IPS-15b (cell line): ENCODE data around the gene PLN.

Source experiments
- H3K27me3 ChIP-seq: one replicate; pipeline ENCODE4 v1.6.1; 2013; ENCODE audit warnings: low read length; ENCODE audit not compliant: control insufficient read depth, insufficient read depth
- H3K36me3 ChIP-seq: one replicate; pipeline ENCODE4 v1.6.1; 2013; ENCODE audit warnings: low read length; ENCODE audit not compliant: control insufficient read depth, insufficient read depth
- H3K4me1 ChIP-seq: one replicate; pipeline ENCODE4 v1.6.1; 2013; ENCODE audit warnings: mild to moderate bottlenecking, low read length; ENCODE audit not compliant: control insufficient read depth, insufficient read depth
- H3K4me3 ChIP-seq: one replicate; pipeline ENCODE4 v1.5.1; 2013; ENCODE audit warnings: low read depth, low read length
- H3K9ac ChIP-seq: one replicate; pipeline ENCODE4 v1.6.1; 2013; ENCODE audit warnings: low read depth, mild to moderate bottlenecking, low read length
- H3K9me3 ChIP-seq: one replicate; pipeline ENCODE4 v1.6.1; 2013; ENCODE audit warnings: mild to moderate bottlenecking, low read length; ENCODE audit not compliant: control insufficient read depth, insufficient read depth

The PLN gene

DNA sequence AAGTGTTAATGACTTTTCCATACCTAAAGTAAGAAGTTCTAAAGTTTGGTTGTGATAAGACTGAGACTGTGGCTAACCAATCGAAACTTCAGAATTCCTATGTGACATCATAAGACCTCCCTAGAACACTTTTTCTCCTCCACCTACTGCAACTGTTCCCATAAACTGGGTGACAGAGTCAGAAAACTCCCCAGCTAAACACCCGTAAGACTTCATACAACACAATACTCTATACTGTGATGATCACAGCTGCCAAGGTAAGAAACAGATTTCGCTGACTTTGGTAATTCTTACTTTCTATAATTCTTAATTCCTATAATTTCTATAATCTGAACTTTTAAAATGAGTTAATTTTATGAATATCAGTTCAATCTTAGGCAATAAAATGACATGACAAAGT is at the start of gene PLN:
Gene PLN, plus strand, starts transcription at position 161 of the 400 bp plus-strand sequence. CDS start 10,626 bp downstream, outside the sequence.
- H3K36me3 ChIP-seq: no peaks in the 10 kb centered on the region
- no peak within 1 kb of the TSS for H3K9ac ChIP-seq
- H3K9me3 ChIP-seq: no peaks in the 10 kb centered on the region
- no peaks in the 10 kb centered on the region for H3K4me1 ChIP-seq
- H3K4me3 ChIP-seq: no peak within 1 kb of the TSS
- H3K27me3 ChIP-seq: no peaks in the 10 kb centered on the region

DNA sequence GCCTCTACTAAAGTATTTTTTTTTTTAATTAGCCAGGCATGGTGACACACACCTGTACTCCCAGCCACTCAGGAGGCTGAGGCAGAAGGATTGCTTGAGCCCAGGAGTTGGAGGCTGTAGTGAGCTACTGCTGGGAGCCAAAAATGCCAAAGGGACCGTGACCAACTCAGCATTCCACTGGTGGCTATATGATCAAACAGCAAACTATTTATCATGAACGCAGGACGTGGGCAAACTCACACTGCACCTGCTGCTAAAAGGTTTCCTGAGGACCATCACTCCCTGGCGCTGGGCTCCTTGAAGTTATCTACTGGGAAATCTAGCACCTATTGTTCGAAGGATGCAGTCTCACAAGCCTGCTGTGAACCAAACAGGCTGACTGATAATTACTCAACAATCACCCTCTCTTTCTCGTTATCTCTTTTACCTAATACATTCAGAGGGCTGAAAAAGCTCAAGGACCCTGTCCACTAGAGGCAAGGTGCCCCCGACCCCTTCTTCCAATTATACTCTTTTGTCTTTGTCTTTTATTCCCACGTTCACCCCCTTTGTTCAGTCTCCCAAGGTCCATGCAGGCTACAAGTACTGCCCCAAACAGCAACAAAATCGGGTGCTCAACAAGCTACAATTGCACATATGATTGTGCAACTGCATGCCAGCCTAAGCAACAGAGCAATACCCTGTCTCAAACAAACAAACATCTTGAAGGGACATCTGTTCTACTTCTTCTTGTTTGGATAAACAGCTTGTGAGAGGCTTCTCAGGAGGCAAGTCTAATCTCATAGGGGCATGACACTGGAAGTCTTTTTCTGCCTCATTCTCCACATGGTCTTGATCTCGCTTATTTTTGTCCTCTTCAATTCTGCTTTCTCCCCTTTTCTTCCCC is 47.7 kb upstream of the PLN start:
- Histone ChIP-seq H3K27me3 (no peaks in the 10 kb centered on the region), H3K36me3 (no peaks in the 10 kb centered on the region), H3K4me1 (no peaks in the 10 kb centered on the region), H3K9ac (no peak overlapping the region), H3K9me3 (no peaks in the 10 kb centered on the region), H3K4me3 (no peak overlapping the region)

DNA sequence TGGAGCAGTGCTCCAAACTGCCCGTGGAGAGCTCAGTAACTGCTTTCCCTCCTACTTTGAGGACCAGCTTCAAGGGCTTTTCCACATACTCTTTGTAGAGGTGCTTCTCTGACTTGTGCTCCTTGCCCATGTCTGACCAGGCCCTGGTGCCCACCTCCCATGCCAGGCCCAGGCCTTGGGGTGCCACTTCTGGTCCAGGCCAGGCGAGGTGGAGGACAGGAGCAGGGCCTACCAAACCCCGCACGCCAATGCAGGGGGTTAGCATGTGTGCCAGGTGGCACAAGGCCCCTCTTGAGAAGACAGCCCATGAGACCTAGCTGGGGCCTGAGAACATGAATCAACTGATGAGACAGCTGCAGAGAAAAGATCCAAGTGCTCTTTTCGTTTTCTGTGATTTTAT is 47.0 kb upstream of the PLN start:
- no peaks in the 10 kb centered on the region for H3K36me3 ChIP-seq
- H3K9ac ChIP-seq: no peak overlapping the region
- no peaks in the 10 kb centered on the region for H3K27me3 ChIP-seq
- H3K4me1 ChIP-seq: no peaks in the 10 kb centered on the region
- no peak overlapping the region for H3K4me3 ChIP-seq
- H3K9me3 ChIP-seq: no peaks in the 10 kb centered on the region

DNA sequence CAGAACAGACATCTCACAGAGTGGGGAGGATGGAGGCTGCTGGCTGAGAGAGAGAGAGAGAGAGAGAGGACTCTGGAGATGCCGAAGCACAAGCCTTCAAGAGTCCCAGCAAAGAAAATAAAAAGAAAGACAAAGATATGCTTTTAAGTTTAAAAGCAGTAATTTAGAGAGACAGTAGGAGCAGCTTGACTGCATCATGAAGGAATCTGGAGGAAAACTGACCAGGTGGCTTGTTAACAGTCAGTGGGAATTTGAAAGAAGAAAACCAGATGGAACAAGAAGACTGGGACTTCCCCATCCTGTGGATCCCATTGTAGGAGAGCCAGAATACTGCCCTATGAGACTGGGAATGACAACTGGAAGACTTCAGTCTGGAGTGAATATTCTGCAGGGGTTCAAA is 46.3 kb upstream of the PLN start:
- Histone ChIP-seq H3K4me3 (no peak overlapping the region), H3K4me1 (no peaks in the 10 kb centered on the region), H3K27me3 (no peaks in the 10 kb centered on the region), H3K9me3 (no peaks in the 10 kb centered on the region), H3K36me3 (no peaks in the 10 kb centered on the region), H3K9ac (no peak overlapping the region)

DNA sequence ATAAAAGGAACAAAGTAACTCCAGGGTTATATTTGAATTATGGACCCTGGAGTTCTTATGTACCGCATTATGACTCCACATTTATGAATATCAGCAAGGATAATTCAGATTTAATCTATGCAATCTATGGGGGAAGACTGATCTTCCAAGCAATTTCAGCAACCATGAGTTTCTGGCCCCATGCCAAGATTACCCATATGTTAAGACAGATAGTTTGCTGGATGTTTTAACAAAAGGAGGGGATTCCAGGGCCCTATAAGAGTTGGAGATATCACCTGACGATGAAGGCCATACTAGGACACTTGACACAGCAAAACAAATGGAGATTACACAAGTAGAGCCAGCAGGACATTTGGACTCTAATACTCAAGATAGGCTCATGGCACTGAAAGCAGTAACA is 45.9 kb upstream of the PLN start:
- H3K4me3 ChIP-seq: no peak overlapping the region
- H3K4me1 ChIP-seq: no peaks in the 10 kb centered on the region
- no peaks in the 10 kb centered on the region for H3K27me3 ChIP-seq
- H3K9ac ChIP-seq: no peak overlapping the region
- H3K9me3 ChIP-seq: no peaks in the 10 kb centered on the region
- H3K36me3 ChIP-seq: no peaks in the 10 kb centered on the region

DNA sequence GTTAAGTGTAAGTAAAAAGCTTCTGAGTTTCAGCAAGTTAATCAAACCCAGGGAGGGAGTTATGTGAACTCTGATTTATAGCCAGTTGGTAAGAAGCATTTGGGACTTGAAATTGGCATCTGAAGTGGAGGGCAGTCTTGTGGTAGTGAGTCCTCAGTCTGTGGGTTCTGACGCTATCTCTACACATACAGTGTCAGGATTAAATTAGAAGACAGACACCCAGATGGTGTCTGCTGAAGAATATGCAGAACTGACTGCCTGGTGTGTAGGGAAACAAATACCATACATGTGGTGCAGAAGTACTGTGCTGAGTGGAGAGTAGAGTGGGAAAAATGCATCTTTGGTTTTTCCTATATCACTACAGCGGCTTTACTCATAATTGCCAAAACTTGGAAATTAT is 43.5 kb upstream of the PLN start:
- Histone ChIP-seq H3K4me1 (no peaks in the 10 kb centered on the region), H3K9ac (no peak overlapping the region), H3K36me3 (no peaks in the 10 kb centered on the region), H3K4me3 (no peak overlapping the region), H3K9me3 (no peaks in the 10 kb centered on the region), H3K27me3 (no peaks in the 10 kb centered on the region)

DNA sequence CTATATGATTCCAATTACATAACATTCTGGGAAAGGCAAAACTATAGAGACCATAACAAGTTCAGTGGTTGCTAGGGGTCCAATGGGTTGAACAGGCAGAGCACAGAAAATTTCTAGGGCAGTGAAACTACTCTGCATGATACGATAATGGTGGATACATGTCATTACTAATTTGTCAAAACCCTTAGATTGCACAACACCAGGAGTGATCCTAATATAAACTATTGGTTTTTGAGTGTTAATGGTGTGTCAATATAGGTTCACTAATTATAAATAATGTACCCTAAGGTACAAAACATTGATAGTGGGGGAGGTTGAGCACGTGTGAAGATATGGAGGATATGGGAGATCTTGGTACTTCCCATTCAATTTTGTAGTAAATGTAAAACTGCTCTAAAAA is 42.4 kb upstream of the PLN start:
- H3K9ac ChIP-seq: no peak overlapping the region
- no peaks in the 10 kb centered on the region for H3K27me3 ChIP-seq
- H3K4me3 ChIP-seq: no peak overlapping the region
- no peaks in the 10 kb centered on the region for H3K36me3 ChIP-seq
- no peaks in the 10 kb centered on the region for H3K9me3 ChIP-seq
- no peaks in the 10 kb centered on the region for H3K4me1 ChIP-seq

DNA sequence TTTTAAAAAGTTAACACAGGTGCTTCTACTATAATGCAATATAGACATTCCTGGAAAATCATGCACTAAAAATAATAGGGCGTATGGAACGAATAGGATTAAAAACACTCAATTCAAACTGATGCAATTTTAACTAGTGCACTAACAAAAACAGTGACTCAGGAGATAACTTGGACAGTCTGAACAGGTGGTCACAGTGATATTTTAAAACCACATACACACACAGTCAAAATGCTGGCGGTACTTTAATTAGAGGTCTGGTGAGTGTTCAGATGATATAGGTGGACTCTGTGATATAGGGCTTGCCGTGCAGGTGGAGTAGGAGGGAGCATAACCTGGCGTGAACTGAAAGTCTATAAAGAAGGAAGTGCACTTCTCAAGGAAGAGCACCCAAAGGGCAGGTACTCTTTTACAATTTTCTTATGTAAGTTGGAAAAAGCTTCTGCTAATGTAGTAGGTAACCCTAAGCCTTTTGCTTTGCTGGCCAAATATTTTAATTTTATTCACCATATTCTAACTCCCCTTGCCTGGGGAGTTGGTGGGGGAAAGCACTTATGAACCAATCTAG is 41.9 kb upstream of the PLN start:
- Histone ChIP-seq H3K36me3 (no peaks in the 10 kb centered on the region), H3K9me3 (no peaks in the 10 kb centered on the region), H3K27me3 (no peaks in the 10 kb centered on the region), H3K4me3 (no peak overlapping the region), H3K4me1 (no peaks in the 10 kb centered on the region), H3K9ac (no peak overlapping the region)

DNA sequence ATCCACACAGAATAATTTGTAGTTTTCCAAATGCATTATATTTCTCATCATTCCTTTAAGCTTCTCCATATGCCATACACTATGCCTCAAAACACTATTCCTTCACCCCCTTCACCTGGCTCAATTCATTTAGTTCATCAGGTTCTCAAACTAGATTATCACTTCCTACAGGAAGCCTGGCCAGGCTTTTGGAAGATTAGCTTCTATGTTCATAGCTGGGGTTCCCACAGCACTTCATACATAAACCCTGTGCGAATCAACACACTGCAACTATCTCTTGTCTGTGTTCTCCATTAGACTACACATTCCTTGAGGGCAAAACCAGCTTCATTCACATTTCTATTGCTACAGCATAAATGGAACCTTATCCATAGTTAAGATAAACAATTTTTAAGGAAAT is 40.5 kb upstream of the PLN start:
- H3K9me3 ChIP-seq: no peaks in the 10 kb centered on the region
- H3K9ac ChIP-seq: no peak overlapping the region
- no peaks in the 10 kb centered on the region for H3K27me3 ChIP-seq
- no peaks in the 10 kb centered on the region for H3K4me1 ChIP-seq
- H3K4me3 ChIP-seq: no peak overlapping the region
- no peaks in the 10 kb centered on the region for H3K36me3 ChIP-seq

DNA sequence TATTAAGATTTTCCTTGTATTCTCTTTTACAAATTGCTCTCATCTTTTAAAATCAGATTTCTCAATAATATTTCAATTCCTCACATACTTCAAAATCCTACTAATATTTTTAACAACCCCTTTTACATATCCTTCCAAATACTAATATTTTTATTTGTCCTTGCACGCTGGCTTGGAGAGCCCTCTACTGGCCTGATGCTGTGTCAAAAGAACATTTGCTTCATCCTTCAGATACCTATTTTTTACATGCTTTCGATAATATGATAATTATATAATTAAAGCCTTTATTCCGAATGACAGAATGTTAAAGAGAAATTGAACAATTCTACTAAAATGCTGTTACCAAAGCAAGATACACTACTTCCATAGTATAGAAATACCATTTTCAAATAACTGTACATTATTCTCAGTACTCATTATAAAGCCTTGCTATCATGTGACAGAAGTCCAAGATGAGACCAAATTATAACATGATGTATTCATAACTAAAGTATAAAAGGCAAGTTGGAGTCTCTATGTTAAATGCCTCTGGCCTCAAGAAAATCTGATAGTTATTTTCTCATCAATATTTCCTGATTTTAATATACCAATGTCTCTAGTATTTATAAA is 39.0 kb upstream of the PLN start:
- H3K4me3 ChIP-seq: no peak overlapping the region
- H3K9me3 ChIP-seq: no peaks in the 10 kb centered on the region
- no peaks in the 10 kb centered on the region for H3K27me3 ChIP-seq
- no peaks in the 10 kb centered on the region for H3K4me1 ChIP-seq
- H3K9ac ChIP-seq: no peak overlapping the region
- no peaks in the 10 kb centered on the region for H3K36me3 ChIP-seq

DNA sequence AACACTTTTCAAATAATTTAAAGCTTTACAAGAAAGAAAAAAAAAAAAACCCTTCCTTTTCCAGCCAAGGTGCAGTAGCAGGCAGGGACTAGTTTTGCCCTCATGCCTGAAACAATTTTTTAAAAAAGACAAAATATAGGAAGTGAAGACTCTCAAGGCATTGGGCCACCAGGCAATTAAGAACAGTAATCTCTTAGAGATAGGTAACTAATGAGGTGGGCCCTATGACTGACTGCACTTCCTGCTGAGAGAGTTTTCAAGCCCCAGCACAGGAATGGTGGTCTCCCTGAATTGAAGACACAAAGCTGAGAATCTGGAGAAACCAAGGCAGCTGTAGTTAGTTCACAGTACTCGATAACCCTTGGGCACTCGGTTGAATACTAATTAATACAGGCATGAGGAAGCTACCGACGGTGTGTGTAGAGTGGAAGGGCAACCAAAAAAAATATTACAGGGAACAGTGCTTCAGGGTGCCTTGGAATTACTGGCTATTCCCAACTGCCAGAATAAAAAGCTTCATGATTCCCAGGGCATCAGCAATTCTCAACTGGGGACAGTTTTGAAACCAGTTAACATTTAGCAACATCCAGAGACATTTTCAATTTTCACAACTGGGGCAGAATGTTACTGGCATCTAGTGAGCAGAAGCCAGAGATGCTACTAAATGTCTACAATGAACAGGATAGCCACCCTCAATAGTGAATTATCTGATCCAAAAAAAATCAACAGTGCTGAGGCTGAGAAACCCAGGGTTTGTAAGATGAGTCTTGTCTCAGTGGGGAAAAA is 36.0 kb upstream of the PLN start:
- H3K9me3 ChIP-seq: no peaks in the 10 kb centered on the region
- no peak overlapping the region for H3K9ac ChIP-seq
- no peaks in the 10 kb centered on the region for H3K27me3 ChIP-seq
- no peak overlapping the region for H3K4me3 ChIP-seq
- H3K4me1 ChIP-seq: no peaks in the 10 kb centered on the region
- H3K36me3 ChIP-seq: no peaks in the 10 kb centered on the region
